A673 (cell line): Measurements from ENCODE around the gene ZBTB22.

Source experiments
- EZH2 ChIP-seq: fragments of 200-600 bp; sonication (generic); IDR thresholded peaks from 2 replicates; pipeline ENCODE4 v1.6.1; 2017; ENCODE audit warnings: borderline replicate concordance, low read depth, mild to moderate bottlenecking, mixed read lengths, antibody characterized with exemption, low read length; ENCODE audit not compliant: poor library complexity, severe bottlenecking
- TF ChIP-seq, protein P1 (sequence below): fragments of 300-800, 200-600 bp; sonication (generic); conservative IDR thresholded peaks from 2 replicates; pipeline ENCODE4 v1.5.1; 2017; ENCODE audit warnings: low read depth, mild to moderate bottlenecking, antibody characterized with exemption, low read length, moderate library complexity, mixed read lengths

DNA sequence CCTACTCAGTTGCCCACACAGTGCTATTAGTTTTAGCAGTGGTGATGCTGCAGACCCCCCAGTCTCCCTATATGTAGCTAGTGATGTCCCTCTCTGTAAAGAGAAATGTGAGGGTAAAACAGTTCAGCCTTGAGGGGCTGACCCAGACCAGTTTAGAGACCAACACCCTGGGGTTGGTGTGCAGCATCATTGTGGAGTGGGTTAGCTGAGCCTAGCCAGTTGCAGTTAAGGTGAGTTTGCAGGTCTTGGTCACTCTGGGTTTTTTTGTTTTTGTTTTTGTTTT is 41.0 kb downstream of the ZBTB22 start:
- TF ChIP-seq, protein P1, sequence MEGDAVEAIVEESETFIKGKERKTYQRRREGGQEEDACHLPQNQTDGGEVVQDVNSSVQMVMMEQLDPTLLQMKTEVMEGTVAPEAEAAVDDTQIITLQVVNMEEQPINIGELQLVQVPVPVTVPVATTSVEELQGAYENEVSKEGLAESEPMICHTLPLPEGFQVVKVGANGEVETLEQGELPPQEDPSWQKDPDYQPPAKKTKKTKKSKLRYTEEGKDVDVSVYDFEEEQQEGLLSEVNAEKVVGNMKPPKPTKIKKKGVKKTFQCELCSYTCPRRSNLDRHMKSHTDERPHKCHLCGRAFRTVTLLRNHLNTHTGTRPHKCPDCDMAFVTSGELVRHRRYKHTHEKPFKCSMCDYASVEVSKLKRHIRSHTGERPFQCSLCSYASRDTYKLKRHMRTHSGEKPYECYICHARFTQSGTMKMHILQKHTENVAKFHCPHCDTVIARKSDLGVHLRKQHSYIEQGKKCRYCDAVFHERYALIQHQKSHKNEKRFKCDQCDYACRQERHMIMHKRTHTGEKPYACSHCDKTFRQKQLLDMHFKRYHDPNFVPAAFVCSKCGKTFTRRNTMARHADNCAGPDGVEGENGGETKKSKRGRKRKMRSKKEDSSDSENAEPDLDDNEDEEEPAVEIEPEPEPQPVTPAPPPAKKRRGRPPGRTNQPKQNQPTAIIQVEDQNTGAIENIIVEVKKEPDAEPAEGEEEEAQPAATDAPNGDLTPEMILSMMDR = no peak
- no peak for TF ChIP-seq EZH2
